ENCODE data around the gene KCNJ12.
"Not testable (repeated sequence)": the region's sequence is repeated elsewhere in the genome, so short reads cannot be mapped to it uniquely, and the experiment has no call there.

KCNJ12 gene

DNA sequence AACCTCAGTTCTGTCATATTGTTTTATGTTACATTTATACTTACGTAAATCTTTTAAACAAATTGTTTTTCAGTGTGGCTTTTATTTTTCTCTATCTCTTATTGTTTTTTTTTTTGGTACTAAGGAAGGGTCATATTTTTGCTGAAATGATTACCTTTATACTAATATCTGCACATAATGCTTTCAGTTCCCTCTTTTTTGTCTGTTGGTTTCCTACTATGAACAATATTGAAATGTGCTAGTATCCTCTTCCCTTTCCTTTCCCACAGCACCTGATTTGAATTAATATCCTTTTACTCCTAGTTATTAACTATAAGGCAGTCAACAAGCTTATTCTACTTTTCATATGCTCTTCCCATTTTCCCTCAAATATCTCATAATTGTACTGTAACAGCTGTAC lies 48.2 kb upstream of the KCNJ12 start:
- POLR2A ChIA-PET; CTCF ChIA-PET; H3K9me3 ChIP-seq (ENCODE audit: control insufficient read depth, insufficient read depth, low read depth, low read length); H3K27ac ChIP-seq (ENCODE audit: extremely low read depth, low read depth, low read length); H3K4me1 ChIP-seq (ENCODE audit: control insufficient read depth, insufficient read depth, low read length); H3K4me3 ChIP-seq (ENCODE audit: low read depth, low read length); H3K36me3 ChIP-seq (ENCODE audit: control insufficient read depth in 2 of 2, insufficient read depth in 1 of 2, low read length in 2 of 2): not testable (repeated sequence)

DNA sequence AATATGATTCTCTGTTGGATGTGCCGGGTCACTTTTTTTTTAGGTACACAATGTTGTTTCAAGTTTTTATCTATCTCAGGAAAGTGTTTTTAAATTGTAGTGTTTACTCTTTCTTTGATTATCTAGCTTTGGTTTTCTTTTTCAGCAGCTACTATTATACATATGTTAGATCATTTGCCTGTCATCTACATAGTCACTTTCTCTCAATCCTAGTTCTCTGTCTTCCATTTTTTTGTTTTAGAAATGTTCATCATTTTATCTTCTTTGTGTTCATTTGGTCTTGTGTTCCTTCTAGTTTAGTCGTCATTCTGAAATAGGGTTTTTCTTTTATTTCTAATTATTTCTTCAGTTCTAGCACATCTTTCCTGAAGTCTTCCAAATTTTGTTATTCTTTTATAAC lies 47.4 kb upstream of the KCNJ12 start:
- H3K4me1 ChIP-seq (ENCODE audit: control insufficient read depth, insufficient read depth, low read length); CTCF ChIA-PET; H3K36me3 ChIP-seq (ENCODE audit: control insufficient read depth in 2 of 2, insufficient read depth in 1 of 2, low read length in 2 of 2); H3K9me3 ChIP-seq (ENCODE audit: control insufficient read depth, insufficient read depth, low read depth, low read length); POLR2A ChIA-PET; H3K4me3 ChIP-seq (ENCODE audit: low read depth, low read length); H3K27ac ChIP-seq (ENCODE audit: extremely low read depth, low read depth, low read length): not testable (repeated sequence)
- TF ChIP-seq ZNF133 (tag by site-specific recombination; IDR thresholded peaks at IDR 0.05): peak; percentile 96

DNA sequence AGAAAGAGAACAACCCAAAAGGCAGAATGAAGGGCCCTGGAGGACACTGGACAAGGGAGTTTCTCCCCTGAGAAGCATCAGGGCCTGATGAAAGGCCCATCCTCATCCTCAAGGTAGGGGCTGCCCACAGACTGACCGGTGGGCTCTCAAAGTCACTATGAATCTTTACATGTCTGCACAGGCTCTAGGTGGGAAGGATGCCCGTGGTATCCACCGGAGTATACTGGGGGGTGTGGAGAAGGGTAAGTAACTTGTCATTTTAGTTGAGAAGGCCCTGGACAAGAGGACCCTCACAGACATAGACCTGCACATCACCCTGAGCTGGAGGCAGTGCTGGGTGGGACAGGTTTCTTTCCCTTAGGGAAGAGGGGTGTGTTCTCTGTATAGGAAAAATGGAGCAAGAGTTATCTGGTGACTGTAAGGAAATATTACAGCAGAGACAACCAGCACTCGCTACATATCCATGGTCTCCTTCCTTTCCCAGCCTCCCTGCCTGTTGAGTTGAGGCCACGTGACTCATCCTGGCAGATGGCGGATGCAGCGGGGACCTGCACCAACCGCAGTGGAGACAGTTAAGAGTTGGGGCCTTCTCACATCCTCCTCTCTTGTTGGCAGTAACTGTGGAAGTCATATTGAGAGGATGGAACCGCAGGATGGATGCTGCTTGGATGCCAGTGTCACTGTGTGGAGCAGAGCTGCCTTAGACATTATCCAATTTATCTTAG lies 45.6 kb upstream of the KCNJ12 start:
- POLR2A ChIA-PET: no interaction called here
- H3K36me3 ChIP-seq (ENCODE audit: control insufficient read depth in 2 of 2, insufficient read depth in 1 of 2, low read length in 2 of 2): no peaks in the 10 kb centered on the region

DNA sequence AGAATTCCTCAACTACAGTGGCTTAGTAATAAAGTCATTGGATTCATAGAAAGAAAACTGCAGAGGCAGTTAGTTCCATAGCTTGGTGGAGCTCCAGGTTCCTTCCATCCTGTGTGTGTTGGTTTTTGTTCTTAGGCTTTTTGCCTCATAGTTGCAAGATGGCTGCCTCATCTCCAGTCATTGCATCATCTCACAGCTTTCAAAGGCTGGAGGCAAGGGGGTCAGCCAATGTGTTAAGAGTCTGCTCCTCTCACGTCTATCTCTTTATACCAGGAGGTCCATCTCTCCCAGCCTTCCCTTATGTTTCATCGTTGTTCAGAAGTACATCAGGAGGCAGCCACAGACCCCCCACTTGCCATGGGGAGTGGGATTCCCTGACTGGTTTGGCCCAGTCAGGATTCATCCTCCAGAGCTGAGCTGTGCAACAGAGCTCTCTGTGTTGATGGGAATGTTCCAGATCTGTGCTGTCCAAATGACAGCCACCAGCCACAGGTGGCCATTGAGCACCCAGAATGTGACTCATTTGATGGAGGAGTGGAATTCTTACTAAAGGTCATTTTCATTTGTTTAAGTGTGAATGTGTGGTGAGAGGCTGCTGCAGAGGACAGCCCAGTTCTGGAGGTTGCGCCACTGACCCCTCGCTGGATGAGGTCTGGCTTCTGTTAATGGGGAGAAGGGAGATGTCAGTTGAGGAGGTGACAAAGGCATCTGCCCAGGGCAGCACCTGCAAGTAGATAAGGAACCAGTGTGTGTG lies 39.4 kb upstream of the KCNJ12 start:
- TF ChIP-seq SCRT2 (tag by site-specific recombination; IDR thresholded peaks at IDR 0.05): peak; percentile 75
- H3K36me3 ChIP-seq (ENCODE audit: control insufficient read depth in 2 of 2, insufficient read depth in 1 of 2, low read length in 2 of 2); H3K9me3 ChIP-seq (ENCODE audit: control insufficient read depth, insufficient read depth, low read depth, low read length); H3K27ac ChIP-seq (ENCODE audit: extremely low read depth, low read depth, low read length); H3K4me3 ChIP-seq (ENCODE audit: low read depth, low read length); H3K4me1 ChIP-seq (ENCODE audit: control insufficient read depth, insufficient read depth, low read length); POLR2A ChIA-PET: not testable (repeated sequence)
- CTCF ChIA-PET: interaction anchor here (0.9 kb wide), 1 partner anchor 218 kb away, joined by 3 read pairs; no protein-coding TSS in a partner anchor

More for the DNA sequence above, 45.6 kb upstream of the KCNJ12 start:
- Histone ChIP-seq H3K27ac (ENCODE audit: extremely low read depth, low read depth, low read length) (no peak overlapping the region), H3K4me3 (ENCODE audit: low read depth, low read length) (no peak overlapping the region), H3K4me1 (ENCODE audit: control insufficient read depth, insufficient read depth, low read length) (no peaks in the 10 kb centered on the region), H3K9me3 (ENCODE audit: control insufficient read depth, insufficient read depth, low read depth, low read length) (no peaks in the 10 kb centered on the region)
- TF ChIP-seq ZNF214 (tag by site-specific recombination; IDR thresholded peaks at IDR 0.05; ENCODE audit: borderline replicate concordance) (no peak), ZNF416 (tag by site-specific recombination; IDR thresholded peaks at IDR 0.05) (no peak), GLIS1 (tag by site-specific recombination; IDR thresholded peaks at IDR 0.05) (no peak), ZNF19 (tag by site-specific recombination; IDR thresholded peaks at IDR 0.05; ENCODE audit: low read depth) (no peak)
- TF ChIP-seq, protein P1, sequence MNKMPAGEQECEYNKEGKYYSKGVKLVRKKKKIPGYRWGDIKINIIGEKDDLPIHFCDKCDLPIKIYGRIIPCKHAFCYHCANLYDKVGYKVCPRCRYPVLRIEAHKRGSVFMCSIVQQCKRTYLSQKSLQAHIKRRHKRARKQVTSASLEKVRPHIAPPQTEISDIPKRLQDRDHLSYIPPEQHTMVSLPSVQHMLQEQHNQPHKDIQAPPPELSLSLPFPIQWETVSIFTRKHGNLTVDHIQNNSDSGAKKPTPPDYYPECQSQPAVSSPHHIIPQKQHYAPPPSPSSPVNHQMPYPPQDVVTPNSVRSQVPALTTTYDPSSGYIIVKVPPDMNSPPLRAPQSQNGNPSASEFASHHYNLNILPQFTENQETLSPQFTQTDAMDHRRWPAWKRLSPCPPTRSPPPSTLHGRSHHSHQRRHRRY (tag by site-specific recombination; IDR thresholded peaks at IDR 0.05): no peak
- CTCF ChIA-PET: interaction anchor here (1.1 kb wide), 1 partner anchor 121 kb away, joined by 3 read pairs; no protein-coding TSS in a partner anchor

DNA sequence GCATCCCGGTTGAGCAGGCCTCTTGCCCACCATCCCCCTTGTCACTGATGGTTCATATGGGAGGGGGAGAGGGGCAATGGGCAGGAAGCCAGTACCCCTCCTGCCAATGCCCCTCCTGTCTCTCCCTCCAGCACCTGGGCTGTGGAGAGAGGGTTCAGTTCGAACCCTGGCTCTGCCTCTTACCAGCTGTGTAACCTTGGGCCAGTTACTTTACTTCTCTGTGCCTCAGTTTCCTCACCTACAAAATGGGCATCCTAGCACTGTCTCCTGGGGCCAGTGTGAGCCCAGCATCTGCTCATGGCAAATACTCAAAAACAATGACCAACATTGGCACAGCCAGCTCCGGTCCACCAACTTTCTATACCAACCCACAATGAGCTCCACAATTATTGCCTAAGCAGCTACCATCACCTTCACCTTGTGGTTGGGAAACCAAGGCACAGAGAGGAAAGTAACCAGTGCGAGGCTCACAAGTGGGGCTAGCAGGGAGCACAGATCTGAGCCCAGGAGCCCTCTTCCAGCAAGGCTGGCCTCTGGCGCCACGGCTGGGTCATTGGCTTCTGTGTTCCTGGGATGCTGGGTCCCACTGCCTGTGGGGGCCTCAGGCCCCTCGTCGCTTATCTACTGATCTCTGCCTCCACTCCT lies 38.1 kb upstream of the KCNJ12 start:
- H3K36me3 ChIP-seq (ENCODE audit: control insufficient read depth in 2 of 2, insufficient read depth in 1 of 2, low read length in 2 of 2); H3K27ac ChIP-seq (ENCODE audit: extremely low read depth, low read depth, low read length); CTCF ChIA-PET: not testable (repeated sequence)

DNA sequence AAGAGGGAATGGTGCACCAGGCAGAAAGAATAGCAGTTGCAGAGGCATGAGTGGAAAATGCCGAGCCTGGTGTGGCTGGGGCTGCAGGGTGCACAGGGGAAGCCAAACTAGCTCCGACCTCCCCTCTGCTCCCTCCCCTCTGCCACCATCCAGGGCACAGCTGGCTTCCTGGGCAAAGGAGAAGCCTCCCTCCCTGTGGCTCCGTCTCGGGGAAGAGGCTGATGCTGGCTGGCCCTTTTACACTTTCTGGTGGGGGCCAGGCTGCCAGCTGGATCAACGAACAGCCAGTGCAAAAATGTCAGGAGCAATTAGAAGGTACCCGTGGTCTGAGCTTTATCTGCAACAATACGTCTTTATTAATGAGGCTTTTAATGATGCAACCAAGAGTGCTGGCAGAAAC lies 37.1 kb upstream of the KCNJ12 start:
- ChIA-PET CTCF (no interaction called here), POLR2A (no interaction called here)
- Histone ChIP-seq H3K4me1 (ENCODE audit: control insufficient read depth, insufficient read depth, low read length) (no peaks in the 10 kb centered on the region), H3K4me3 (ENCODE audit: low read depth, low read length) (no peak overlapping the region), H3K36me3 (ENCODE audit: control insufficient read depth in 2 of 2, insufficient read depth in 1 of 2, low read length in 2 of 2) (no peaks in the 10 kb centered on the region), H3K27ac (ENCODE audit: extremely low read depth, low read depth, low read length) (no peak overlapping the region), H3K9me3 (ENCODE audit: control insufficient read depth, insufficient read depth, low read depth, low read length) (no peaks in the 10 kb centered on the region)
- no peak for TF ChIP-seq ZNF426 (tag by site-specific recombination; IDR thresholded peaks at IDR 0.05)

More for the DNA sequence above, 38.1 kb upstream of the KCNJ12 start:
- H3K4me3 ChIP-seq (ENCODE audit: low read depth, low read length); POLR2A ChIA-PET; H3K4me1 ChIP-seq (ENCODE audit: control insufficient read depth, insufficient read depth, low read length); H3K9me3 ChIP-seq (ENCODE audit: control insufficient read depth, insufficient read depth, low read depth, low read length): not testable (repeated sequence)

DNA sequence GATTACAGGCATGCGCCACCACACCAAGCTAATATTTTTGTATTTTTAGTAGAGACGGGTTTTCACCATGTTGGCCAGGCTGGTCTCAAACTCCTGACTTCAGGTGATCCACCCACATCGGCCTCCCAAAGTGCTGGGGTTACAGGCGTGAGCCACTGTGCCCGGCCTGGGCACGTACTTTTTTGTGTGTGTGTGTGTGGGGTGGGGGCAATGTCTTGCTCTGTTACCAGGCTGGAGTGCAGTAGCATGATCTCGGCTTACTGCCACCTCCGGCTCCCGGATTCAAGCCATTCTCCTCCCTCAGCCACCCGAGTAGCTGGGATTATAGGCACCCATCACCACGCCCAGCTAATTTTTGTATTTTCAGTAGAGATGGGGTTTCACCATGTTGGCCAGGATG lies 36.6 kb upstream of the KCNJ12 start:
- CTCF ChIA-PET; H3K27ac ChIP-seq (ENCODE audit: extremely low read depth, low read depth, low read length); H3K9me3 ChIP-seq (ENCODE audit: control insufficient read depth, insufficient read depth, low read depth, low read length); H3K4me3 ChIP-seq (ENCODE audit: low read depth, low read length); POLR2A ChIA-PET; H3K36me3 ChIP-seq (ENCODE audit: control insufficient read depth in 2 of 2, insufficient read depth in 1 of 2, low read length in 2 of 2); H3K4me1 ChIP-seq (ENCODE audit: control insufficient read depth, insufficient read depth, low read length): not testable (repeated sequence)

DNA sequence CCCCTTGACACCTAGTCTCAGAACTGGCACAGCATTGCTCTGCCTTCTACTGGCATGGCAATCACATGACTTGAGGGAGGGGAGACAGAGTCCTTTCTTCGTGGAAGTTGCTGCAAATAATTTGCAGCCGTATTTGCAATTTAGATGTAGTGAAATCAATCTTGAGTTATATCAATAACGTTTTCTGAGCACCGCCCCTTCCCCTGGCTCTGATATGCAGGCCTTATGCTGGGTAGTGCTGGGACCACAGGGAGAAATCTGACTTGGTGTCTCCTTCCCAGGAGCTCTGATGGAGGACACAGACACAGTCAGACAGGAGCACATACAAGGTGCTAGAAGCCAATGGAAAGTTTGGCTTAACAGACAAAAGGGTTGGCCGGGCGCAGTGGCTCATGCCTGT lies 35.8 kb upstream of the KCNJ12 start:
- H3K4me1 ChIP-seq (ENCODE audit: control insufficient read depth, insufficient read depth, low read length); H3K9me3 ChIP-seq (ENCODE audit: control insufficient read depth, insufficient read depth, low read depth, low read length); CTCF ChIA-PET; H3K27ac ChIP-seq (ENCODE audit: extremely low read depth, low read depth, low read length); POLR2A ChIA-PET; H3K4me3 ChIP-seq (ENCODE audit: low read depth, low read length); H3K36me3 ChIP-seq (ENCODE audit: control insufficient read depth in 2 of 2, insufficient read depth in 1 of 2, low read length in 2 of 2): not testable (repeated sequence)

DNA sequence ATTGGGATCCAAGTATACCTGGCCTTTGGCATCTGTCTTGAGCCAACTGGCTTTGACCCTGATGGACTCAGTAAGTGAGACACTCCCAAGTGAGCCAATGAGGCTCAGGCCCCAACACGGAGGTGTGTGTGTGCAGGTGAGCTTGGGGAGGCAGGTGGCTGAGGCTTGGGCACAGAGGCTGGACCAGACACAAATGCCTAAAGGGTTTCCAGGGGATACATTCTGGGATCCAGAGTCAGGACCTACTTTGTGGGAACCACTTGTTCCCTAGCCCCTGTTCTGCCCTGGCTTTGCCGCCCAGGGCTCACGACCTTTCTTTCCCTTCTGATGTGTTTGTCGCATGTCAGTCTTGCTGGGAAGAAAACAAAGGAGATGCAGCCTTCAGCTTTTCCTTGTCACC lies 34.9 kb upstream of the KCNJ12 start:
- H3K27ac ChIP-seq (ENCODE audit: extremely low read depth, low read depth, low read length); H3K4me3 ChIP-seq (ENCODE audit: low read depth, low read length); H3K9me3 ChIP-seq (ENCODE audit: control insufficient read depth, insufficient read depth, low read depth, low read length); H3K36me3 ChIP-seq (ENCODE audit: control insufficient read depth in 2 of 2, insufficient read depth in 1 of 2, low read length in 2 of 2); CTCF ChIA-PET; H3K4me1 ChIP-seq (ENCODE audit: control insufficient read depth, insufficient read depth, low read length); POLR2A ChIA-PET: not testable (repeated sequence)
